RPMI8226 (cell line): ENCODE measurements around the gene KLHL10.
"Not testable (repeated sequence)": the region's sequence is repeated elsewhere in the genome, so short reads cannot be mapped to it uniquely, and the experiment has no call there.

Source experiments
- DNase-seq: peaks from one replicate; pipeline ENCODE4 v3.0.0-alpha.2; 2015

Gene KLHL10

GRCh38 chr17:41860254-41860931 is 22.8 kb downstream of the KLHL10 start:
- DNase-seq: no peak

GRCh38 chr17:41863074-41863848 is 25.6 kb downstream of the KLHL10 start:
- no peak for DNase-seq

- DNase-seq: no peak
These were observed 26.8 kb downstream of the KLHL10 start for GRCh38 chr17:41864498-41864835.

- peak; percentile 93 for DNase-seq
These were observed 27.4 kb downstream of the KLHL10 start, which contains the start of gene KLHL11 for GRCh38 chr17:41864836-41865595. KLHL11 (minus strand) TSS chr17:41865423; CDS start chr17:41865370, 53 bp downstream.

GRCh38 chr17:41865596-41865893 is 27.9 kb downstream of the KLHL10 start:
- no peak for DNase-seq

GRCh38 chr17:41868568-41868967 is 30.9 kb downstream of the KLHL10 start:
- no peak for DNase-seq

- no peak for DNase-seq
These were observed 31.8 kb downstream of the KLHL10 start for GRCh38 chr17:41869426-41869825.

- no peak for DNase-seq
These were observed 32.5 kb downstream of the KLHL10 start for GRCh38 chr17:41870097-41870496.

GRCh38 chr17:41870627-41871026 is 33.0 kb downstream of the KLHL10 start:
- DNase-seq: no peak

- DNase-seq: no peak
These were observed 34.2 kb downstream of the KLHL10 start for GRCh38 chr17:41871789-41872188.

GRCh38 chr17:41873559-41874292 is 36.1 kb downstream of the KLHL10 start:
- no peak for DNase-seq

GRCh38 chr17:41874293-41874670 is 36.7 kb downstream of the KLHL10 start:
- not testable (repeated sequence) for DNase-seq

- DNase-seq: no peak
These were observed 42.5 kb downstream of the KLHL10 start for GRCh38 chr17:41880130-41880529.

GRCh38 chr17:41882756-41883155 is 45.1 kb downstream of the KLHL10 start:
- no peak for DNase-seq

- DNase-seq: no peak
These were observed 48.1 kb downstream of the KLHL10 start for GRCh38 chr17:41885733-41886132.

- no peak for DNase-seq
These were observed 50.8 kb downstream of the KLHL10 start for GRCh38 chr17:41888332-41888965.

- no peak for DNase-seq
These were observed 53.8 kb downstream of the KLHL10 start for GRCh38 chr17:41891135-41892020.

GRCh38 chr17:41892021-41892376 is 54.4 kb downstream of the KLHL10 start:
- DNase-seq: no peak

- no peak for DNase-seq
These were observed 55.8 kb downstream of the KLHL10 start for GRCh38 chr17:41893384-41893783.

GRCh38 chr17:41894791-41895331 is 57.2 kb downstream of the KLHL10 start:
- DNase-seq: no peak

- no peak for DNase-seq
These were observed 58.0 kb downstream of the KLHL10 start for GRCh38 chr17:41895617-41896016.
